SK-N-SH (cell line): Measurements from ENCODE around the gene ZNF410. TPM values are rescaled to one million over a fixed set of nuclear protein-coding genes. Genes with fewer than 3 reads are reported as not detected.

Experiments used
- CTCF ChIA-PET: fragments of 300-600, 350-600 bp; formaldehyde crosslinking; extraction: SDS; loops from one replicate; lab custom pipeline; 2021; lab: Yijun Ruan, JAX
- POLR2A ChIA-PET: fragments of 350-600 bp; sonication (Branson Sonifier 250); formaldehyde crosslinking; extraction: SDS; loops from one replicate; lab custom pipeline; 2020; ENCODE audit warnings: antibody characterized with exemption, inconsistent platforms; lab: Yijun Ruan, JAX
- DNase-seq: peaks from one replicate; pipeline ENCODE4 v3.0.0; 2012
- H2AFZ ChIP-seq: fragments of 200-600 bp; sonication (generic); 2 replicates; pipeline ENCODE4 v1.8.1; 2016; ENCODE audit warnings: antibody characterized with exemption, mild to moderate bottlenecking, low read depth
- H3F3A ChIP-seq: fragments of 200-600 bp; sonication (generic); replicated peaks from 2 replicates; pipeline ENCODE3; 2016; ENCODE audit warnings: antibody characterized with exemption, mild to moderate bottlenecking; ENCODE audit not compliant: insufficient read depth
- H3K27ac ChIP-seq, 2 experiments: fragments of 200-500 bp in 1 of 2; fragments of 200-600 bp in 1 of 2; sonication (Bioruptor generic) in 1 of 2; sonication (generic), shearing (Covaris generic) in 1 of 2; 2 replicates each; pipeline versions ENCODE4 v1.5.1 to v1.6.1; 2014 to 2016; ENCODE audit warnings: low read depth in 2 of 2, inconsistent platforms in 1 of 2, low read length in 1 of 2, mild to moderate bottlenecking in 1 of 2, mixed read lengths in 1 of 2
- H3K27me3 ChIP-seq: fragments of 200-600 bp; sonication (generic), shearing (Covaris generic); 2 replicates; pipeline ENCODE4 v1.6.1; 2016; ENCODE audit warnings: mixed run types; ENCODE audit not compliant: insufficient read depth
- H3K36me3 ChIP-seq, 2 experiments: fragments of 200-500 bp in 1 of 2; fragments of 200-600 bp in 1 of 2; sonication (Bioruptor generic) in 1 of 2; sonication (generic) in 1 of 2; replicated peaks in 1 of 2; 2 replicates each; pipeline versions ENCODE3 to v1.5.1; 2014 to 2016; ENCODE audit warnings: low read length in 1 of 2, mild to moderate bottlenecking in 1 of 2; ENCODE audit not compliant: insufficient read depth in 2 of 2, control insufficient read depth in 1 of 2
- H3K4me1 ChIP-seq, 2 experiments: fragments of 200-500 bp in 1 of 2; fragments of 200-600 bp in 1 of 2; sonication (Bioruptor generic) in 1 of 2; sonication (generic), shearing (Covaris generic) in 1 of 2; 2 replicates each; pipeline versions ENCODE4 v1.5.1 to v1.6.1; 2014 to 2016; ENCODE audit warnings: low read depth in 1 of 2, low read length in 1 of 2, mixed run types in 1 of 2; ENCODE audit not compliant: insufficient read depth in 2 of 2, control insufficient read depth in 1 of 2
- H3K4me2 ChIP-seq: fragments of 200-600 bp; sonication (generic), shearing (Covaris generic); 2 replicates; pipeline ENCODE4 v1.6.1; 2017; ENCODE audit warnings: mixed run types
- H3K4me3 ChIP-seq, 2 experiments: fragments of 200-500 bp in 1 of 2; fragments of 200-600 bp in 1 of 2; sonication (Bioruptor generic) in 1 of 2; sonication (generic), shearing (Covaris generic) in 1 of 2; 2 replicates each; pipeline versions ENCODE4 v1.5.1 to v1.8.1; 2014 to 2016; ENCODE audit warnings: low read depth in 2 of 2, inconsistent platforms in 1 of 2, low read length in 1 of 2, mild to moderate bottlenecking in 1 of 2, mixed read lengths in 1 of 2, moderate library complexity in 1 of 2
- H3K79me2 ChIP-seq: fragments of 200-600 bp; sonication (generic); 2 replicates; pipeline ENCODE4 v1.8.1; 2017; ENCODE audit warnings: mild to moderate bottlenecking; ENCODE audit not compliant: insufficient read depth
- H3K9ac ChIP-seq: fragments of 200-600 bp; sonication (generic); 2 replicates; pipeline ENCODE4 v1.6.1; 2017; ENCODE audit warnings: mixed run types
- H3K9me2 ChIP-seq: fragments of 200-600 bp; sonication (generic); 2 replicates; pipeline ENCODE4 v1.6.1; 2017; ENCODE audit warnings: mixed run types
- H3K9me3 ChIP-seq: fragments of 200-600 bp; sonication (generic); 2 replicates; pipeline ENCODE4 v1.6.1; 2017; ENCODE audit warnings: mixed run types, mild to moderate bottlenecking, moderate library complexity
- H4K20me1 ChIP-seq: fragments of 200-600 bp; sonication (generic); 2 replicates; pipeline ENCODE4 v1.6.1; 2017; ENCODE audit warnings: mild to moderate bottlenecking, mixed run types; ENCODE audit not compliant: insufficient read depth
- FOXJ3 ChIP-seq: sonication (generic); formaldehyde crosslinking; IDR thresholded peaks from 2 replicates; pipeline ENCODE4 v1.5.1; 2020; ENCODE audit warnings: mild to moderate bottlenecking, missing genetic modification reagents
- GABPA ChIP-seq: IDR thresholded peaks from 2 replicates; pipeline ENCODE4 v1.4.0; 2012; ENCODE audit warnings: low read depth, mild to moderate bottlenecking
- GATA2 ChIP-seq: sonication (generic); formaldehyde crosslinking; IDR thresholded peaks from 2 replicates; pipeline ENCODE4 v1.5.0; 2020; ENCODE audit warnings: mild to moderate bottlenecking, missing genetic modification reagents
- RCOR1 ChIP-seq: fragments of 150-350 bp; IDR thresholded peaks from 2 replicates; pipeline ENCODE4 v1.6.1; 2017; ENCODE audit warnings: antibody characterized with exemption, low read length
- RFX5 ChIP-seq: IDR thresholded peaks from 2 replicates; pipeline ENCODE4 v1.6.1; 2012; ENCODE audit warnings: mild to moderate bottlenecking, improper control_type of control experiment, low read length
- RXRA ChIP-seq: IDR thresholded peaks from 2 replicates; pipeline ENCODE4 v1.4.0; 2012; ENCODE audit warnings: low read depth, mild to moderate bottlenecking, borderline replicate concordance
- TAF1 ChIP-seq: IDR thresholded peaks from 2 replicates; pipeline ENCODE4 v1.6.1; 2012; ENCODE audit warnings: low read depth, mild to moderate bottlenecking, low read length, moderate library complexity, borderline replicate concordance
- TEAD4 ChIP-seq: IDR thresholded peaks from 2 replicates; pipeline ENCODE4 v1.4.0; 2012; ENCODE audit warnings: mild to moderate bottlenecking, borderline replicate concordance; ENCODE audit not compliant: insufficient read depth
- WGBS: methylation state at CpG from one replicate; pipeline ENCODE4 v1.1.6; 2017; ENCODE audit warnings: low lambda C conversion rate; 5-methylcytosine and 5-hydroxymethylcytosine counted together
- polyA plus RNA-seq, 3 experiments: library from polyadenylated mRNA; depleted of rRNA; stranded (reverse); fragments of >200 nt; gene quantifications; 2 replicates each; pipeline ENCODE4 v1.2.3, GENCODE V29; 2012
- TF ChIP-seq, protein P1 (sequence below): IDR thresholded peaks from 2 replicates; pipeline ENCODE4 v1.4.0; 2012; ENCODE audit warnings: low read depth, borderline replicate concordance
- TF ChIP-seq, protein P2 (sequence below): IDR thresholded peaks from 2 replicates; pipeline ENCODE4; 2012
- TF ChIP-seq, protein P3 (sequence below): fragments of 150-350 bp; IDR thresholded peaks from 2 replicates; pipeline ENCODE4 v1.6.1; 2016; ENCODE audit warnings: mild to moderate bottlenecking, low read depth, low read length
- TF ChIP-seq, protein P4 (sequence below): fragments of 150-350 bp; IDR thresholded peaks from 2 replicates; pipeline ENCODE4 v1.6.1; 2017; ENCODE audit warnings: antibody characterized with exemption, low read length, low read depth, borderline replicate concordance
- TF ChIP-seq, protein P5 (sequence below): IDR thresholded peaks from 2 replicates; pipeline ENCODE4 v1.4.0; 2012; ENCODE audit warnings: low read depth, borderline replicate concordance
- TF ChIP-seq, protein P6 (sequence below): IDR thresholded peaks from 2 replicates; pipeline ENCODE4 v1.6.1; 2012; ENCODE audit warnings: mild to moderate bottlenecking, low read depth, low read length, moderate library complexity

ZNF410 gene
- polyA plus RNA-seq, 1 of the 3 experiments (the other 2 are of a cell fraction), result 22.8 TPM

DNA sequence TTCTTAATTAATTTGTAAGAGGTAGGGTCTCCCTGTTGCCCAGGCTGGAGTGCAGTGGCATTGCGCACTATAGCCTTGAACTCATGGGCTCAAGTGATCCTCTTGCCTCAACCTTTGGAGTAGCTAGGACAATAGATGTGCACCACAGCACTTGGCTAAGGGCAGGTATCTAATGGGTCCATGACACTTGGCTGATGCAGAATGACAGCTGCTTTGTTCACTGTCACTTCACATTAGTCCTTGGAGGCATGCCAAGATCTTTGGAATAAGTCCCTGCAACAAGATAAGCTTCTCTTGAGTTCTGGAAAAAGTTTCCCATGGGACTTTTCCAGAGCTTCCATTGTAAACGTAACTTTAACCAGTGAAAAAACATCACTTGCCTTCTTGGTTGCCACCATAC, 86.8 kb downstream of the ZNF410 start:
- Histone ChIP-seq H3K79me2 (no peaks in the 10 kb centered on the region), H3K27ac (no peak overlapping the region), H3F3A (no peaks in the 10 kb centered on the region), H3K4me1 (peaks cover 0 to 2% of the 10 kb centered on the region in 2 experiments; a peak in 1 of 4 replicates)
- no peak for TF ChIP-seq GABPA
- TF ChIP-seq, protein P1, sequence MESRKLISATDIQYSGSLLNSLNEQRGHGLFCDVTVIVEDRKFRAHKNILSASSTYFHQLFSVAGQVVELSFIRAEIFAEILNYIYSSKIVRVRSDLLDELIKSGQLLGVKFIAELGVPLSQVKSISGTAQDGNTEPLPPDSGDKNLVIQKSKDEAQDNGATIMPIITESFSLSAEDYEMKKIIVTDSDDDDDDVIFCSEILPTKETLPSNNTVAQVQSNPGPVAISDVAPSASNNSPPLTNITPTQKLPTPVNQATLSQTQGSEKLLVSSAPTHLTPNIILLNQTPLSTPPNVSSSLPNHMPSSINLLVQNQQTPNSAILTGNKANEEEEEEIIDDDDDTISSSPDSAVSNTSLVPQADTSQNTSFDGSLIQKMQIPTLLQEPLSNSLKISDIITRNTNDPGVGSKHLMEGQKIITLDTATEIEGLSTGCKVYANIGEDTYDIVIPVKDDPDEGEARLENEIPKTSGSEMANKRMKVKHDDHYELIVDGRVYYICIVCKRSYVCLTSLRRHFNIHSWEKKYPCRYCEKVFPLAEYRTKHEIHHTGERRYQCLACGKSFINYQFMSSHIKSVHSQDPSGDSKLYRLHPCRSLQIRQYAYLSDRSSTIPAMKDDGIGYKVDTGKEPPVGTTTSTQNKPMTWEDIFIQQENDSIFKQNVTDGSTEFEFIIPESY, result no peak
- TF ChIP-seq, protein P2, sequence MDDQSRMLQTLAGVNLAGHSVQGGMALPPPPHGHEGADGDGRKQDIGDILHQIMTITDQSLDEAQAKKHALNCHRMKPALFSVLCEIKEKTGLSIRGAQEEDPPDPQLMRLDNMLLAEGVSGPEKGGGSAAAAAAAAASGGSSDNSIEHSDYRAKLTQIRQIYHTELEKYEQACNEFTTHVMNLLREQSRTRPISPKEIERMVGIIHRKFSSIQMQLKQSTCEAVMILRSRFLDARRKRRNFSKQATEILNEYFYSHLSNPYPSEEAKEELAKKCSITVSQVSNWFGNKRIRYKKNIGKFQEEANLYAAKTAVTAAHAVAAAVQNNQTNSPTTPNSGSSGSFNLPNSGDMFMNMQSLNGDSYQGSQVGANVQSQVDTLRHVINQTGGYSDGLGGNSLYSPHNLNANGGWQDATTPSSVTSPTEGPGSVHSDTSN, result no peak
- no peak for TF ChIP-seq FOXJ3
- TF ChIP-seq, protein P3, sequence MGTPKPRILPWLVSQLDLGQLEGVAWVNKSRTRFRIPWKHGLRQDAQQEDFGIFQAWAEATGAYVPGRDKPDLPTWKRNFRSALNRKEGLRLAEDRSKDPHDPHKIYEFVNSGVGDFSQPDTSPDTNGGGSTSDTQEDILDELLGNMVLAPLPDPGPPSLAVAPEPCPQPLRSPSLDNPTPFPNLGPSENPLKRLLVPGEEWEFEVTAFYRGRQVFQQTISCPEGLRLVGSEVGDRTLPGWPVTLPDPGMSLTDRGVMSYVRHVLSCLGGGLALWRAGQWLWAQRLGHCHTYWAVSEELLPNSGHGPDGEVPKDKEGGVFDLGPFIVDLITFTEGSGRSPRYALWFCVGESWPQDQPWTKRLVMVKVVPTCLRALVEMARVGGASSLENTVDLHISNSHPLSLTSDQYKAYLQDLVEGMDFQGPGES, result no peak
- TF ChIP-seq TAF1, result no peak
- TF ChIP-seq RFX5, result no peak
- TF ChIP-seq, protein P4, sequence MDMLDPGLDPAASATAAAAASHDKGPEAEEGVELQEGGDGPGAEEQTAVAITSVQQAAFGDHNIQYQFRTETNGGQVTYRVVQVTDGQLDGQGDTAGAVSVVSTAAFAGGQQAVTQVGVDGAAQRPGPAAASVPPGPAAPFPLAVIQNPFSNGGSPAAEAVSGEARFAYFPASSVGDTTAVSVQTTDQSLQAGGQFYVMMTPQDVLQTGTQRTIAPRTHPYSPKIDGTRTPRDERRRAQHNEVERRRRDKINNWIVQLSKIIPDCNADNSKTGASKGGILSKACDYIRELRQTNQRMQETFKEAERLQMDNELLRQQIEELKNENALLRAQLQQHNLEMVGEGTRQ, result no peak
- TF ChIP-seq GATA2 (CRISPR knock-in tag), result no peak
- TF ChIP-seq TEAD4, result no peak
- TF ChIP-seq RCOR1, result no peak
- TF ChIP-seq, all 33 proteins: peak for 0
- H3K36me3 ChIP-seq, result peaks cover 0 to 8% of the 10 kb centered on the region in 2 experiments
- H3K9me2 ChIP-seq, result no peaks in the 10 kb centered on the region
- ChIA-PET POLR2A (no interaction called here), CTCF (no interaction called here)
- no peaks in the 10 kb centered on the region for H3K9me3 ChIP-seq
- H4K20me1 ChIP-seq, result no peaks in the 10 kb centered on the region
- H3K9ac ChIP-seq, result no peak overlapping the region
- no peak for DNase-seq
- no peak overlapping the region for H3K4me3 ChIP-seq
- no peak overlapping the region for H2AFZ ChIP-seq
- H3K27me3 ChIP-seq, result no peaks in the 10 kb centered on the region
- WGBS, result 85% methylated on average over 2 of the region's 2 CpGs
- H3K4me2 ChIP-seq, result no peak overlapping the region

DNA sequence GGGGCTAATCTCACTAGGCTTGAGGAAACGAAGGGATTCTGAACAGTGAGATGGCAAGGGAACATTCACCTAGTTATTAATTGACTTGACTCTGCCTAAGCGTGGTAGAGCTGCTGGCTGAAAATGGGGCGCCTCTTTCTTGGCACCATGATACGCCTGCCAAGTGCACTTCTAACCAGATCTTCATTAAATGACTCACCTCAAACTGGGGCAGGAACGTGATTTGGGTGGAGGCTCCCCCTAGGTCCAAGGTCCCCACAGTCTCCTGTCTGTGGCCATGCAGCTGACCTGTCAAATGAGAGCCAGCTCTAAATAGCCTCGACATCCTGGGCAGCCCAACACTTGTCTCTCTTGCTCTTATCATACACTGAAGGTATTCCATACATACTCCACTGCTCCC, 89.5 kb downstream of the ZNF410 start:
- DNase-seq, result no peak
- H3K4me3 ChIP-seq, result no peak overlapping the region
- H3K4me1 ChIP-seq, result peaks cover 0 to 2% of the 10 kb centered on the region in 2 experiments; a peak in 1 of 4 replicates
- POLR2A ChIA-PET, result no interaction called here
- no peak overlapping the region for H3K9ac ChIP-seq
- no peaks in the 10 kb centered on the region for H3K9me2 ChIP-seq
- peaks cover 0 to 8% of the 10 kb centered on the region in 2 experiments for H3K36me3 ChIP-seq
- no peak overlapping the region for H3K4me2 ChIP-seq
- H3F3A ChIP-seq, result no peaks in the 10 kb centered on the region
- H2AFZ ChIP-seq, result no peak overlapping the region
- no peaks in the 10 kb centered on the region for H4K20me1 ChIP-seq
- no peaks in the 10 kb centered on the region for H3K79me2 ChIP-seq
- CTCF ChIA-PET, result no interaction called here
- H3K27me3 ChIP-seq, result no peaks in the 10 kb centered on the region
- 72% methylated on average over 4 of the region's 6 CpGs for WGBS
- no peaks in the 10 kb centered on the region for H3K9me3 ChIP-seq
- no peak overlapping the region for H3K27ac ChIP-seq
- TF ChIP-seq, protein P5, sequence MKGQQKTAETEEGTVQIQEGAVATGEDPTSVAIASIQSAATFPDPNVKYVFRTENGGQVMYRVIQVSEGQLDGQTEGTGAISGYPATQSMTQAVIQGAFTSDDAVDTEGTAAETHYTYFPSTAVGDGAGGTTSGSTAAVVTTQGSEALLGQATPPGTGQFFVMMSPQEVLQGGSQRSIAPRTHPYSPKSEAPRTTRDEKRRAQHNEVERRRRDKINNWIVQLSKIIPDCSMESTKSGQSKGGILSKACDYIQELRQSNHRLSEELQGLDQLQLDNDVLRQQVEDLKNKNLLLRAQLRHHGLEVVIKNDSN, result no peak
- TF ChIP-seq RXRA (no peak), TEAD4 (no peak)
- TF ChIP-seq, protein P1, result no peak
- TF ChIP-seq, protein P6, sequence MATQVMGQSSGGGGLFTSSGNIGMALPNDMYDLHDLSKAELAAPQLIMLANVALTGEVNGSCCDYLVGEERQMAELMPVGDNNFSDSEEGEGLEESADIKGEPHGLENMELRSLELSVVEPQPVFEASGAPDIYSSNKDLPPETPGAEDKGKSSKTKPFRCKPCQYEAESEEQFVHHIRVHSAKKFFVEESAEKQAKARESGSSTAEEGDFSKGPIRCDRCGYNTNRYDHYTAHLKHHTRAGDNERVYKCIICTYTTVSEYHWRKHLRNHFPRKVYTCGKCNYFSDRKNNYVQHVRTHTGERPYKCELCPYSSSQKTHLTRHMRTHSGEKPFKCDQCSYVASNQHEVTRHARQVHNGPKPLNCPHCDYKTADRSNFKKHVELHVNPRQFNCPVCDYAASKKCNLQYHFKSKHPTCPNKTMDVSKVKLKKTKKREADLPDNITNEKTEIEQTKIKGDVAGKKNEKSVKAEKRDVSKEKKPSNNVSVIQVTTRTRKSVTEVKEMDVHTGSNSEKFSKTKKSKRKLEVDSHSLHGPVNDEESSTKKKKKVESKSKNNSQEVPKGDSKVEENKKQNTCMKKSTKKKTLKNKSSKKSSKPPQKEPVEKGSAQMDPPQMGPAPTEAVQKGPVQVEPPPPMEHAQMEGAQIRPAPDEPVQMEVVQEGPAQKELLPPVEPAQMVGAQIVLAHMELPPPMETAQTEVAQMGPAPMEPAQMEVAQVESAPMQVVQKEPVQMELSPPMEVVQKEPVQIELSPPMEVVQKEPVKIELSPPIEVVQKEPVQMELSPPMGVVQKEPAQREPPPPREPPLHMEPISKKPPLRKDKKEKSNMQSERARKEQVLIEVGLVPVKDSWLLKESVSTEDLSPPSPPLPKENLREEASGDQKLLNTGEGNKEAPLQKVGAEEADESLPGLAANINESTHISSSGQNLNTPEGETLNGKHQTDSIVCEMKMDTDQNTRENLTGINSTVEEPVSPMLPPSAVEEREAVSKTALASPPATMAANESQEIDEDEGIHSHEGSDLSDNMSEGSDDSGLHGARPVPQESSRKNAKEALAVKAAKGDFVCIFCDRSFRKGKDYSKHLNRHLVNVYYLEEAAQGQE, result no peak
